Adrenal gland (tissue), 5 donors: ENCODE measurements around the gene TRIL.

Experiments used
- CTCF ChIP-seq, 6 experiments: fragments of 450-650 bp in 4 of 6; fragments of 200-600 bp in 2 of 6; sonication (generic) in 1 of 6; IDR thresholded peaks; 1 replicate in 5 of 6; 2 replicates in 1 of 6; pipeline versions ENCODE4 v1.5.1 to v1.8.0; 2016 to 2021; ENCODE audit warnings: antibody characterized with exemption in 6 of 6, mild to moderate bottlenecking in 2 of 6, moderate library complexity in 1 of 6
- POLR2A ChIP-seq, 2 donors: fragments of 450-650 bp; IDR thresholded peaks; one replicate each; pipeline ENCODE4 v1.6.1; 2017; ENCODE audit warnings: antibody characterized with exemption in 2 of 2, mild to moderate bottlenecking in 2 of 2, moderate library complexity in 1 of 2
- donor health status: DM: no; HTN: no; CAD: no.

GRCh38 chr7:28919510-28919909, 38.6 kb downstream of the TRIL start:
- no peak for TF ChIP-seq POLR2A (IDR thresholded peaks at IDR 0.05)
- no peak for TF ChIP-seq CTCF (IDR thresholded peaks at IDR 0.05)
